ENCODE data around the gene HMBS.

HMBS gene

DNA sequence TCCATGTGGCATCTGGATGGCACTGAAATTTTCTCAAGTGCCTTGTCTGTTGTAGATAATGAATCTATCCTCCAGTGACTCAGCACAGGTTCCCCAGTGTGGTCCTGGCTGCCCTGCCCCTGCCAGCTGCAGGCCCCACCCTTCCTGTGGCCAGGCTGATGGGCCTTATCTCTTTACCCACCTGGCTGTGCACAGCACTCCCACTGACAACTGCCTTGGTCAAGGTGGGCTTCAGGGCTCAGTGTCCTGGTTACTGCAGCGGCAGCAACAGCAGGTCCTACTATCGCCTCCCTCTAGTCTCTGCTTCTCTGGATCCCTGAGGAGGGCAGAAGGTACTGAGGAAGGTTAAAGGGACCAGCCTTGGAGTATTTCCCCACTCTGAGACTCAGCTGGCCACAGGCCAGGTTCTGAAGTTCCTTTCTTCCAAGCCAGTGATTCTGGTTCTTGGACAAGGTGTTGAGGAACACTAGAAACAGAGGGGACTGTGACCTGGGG lies 3.1 kb downstream of the HMBS start:
- no peak for DNase-seq (ENCODE audit: low read depth)
- TF ChIP-seq, protein P1, sequence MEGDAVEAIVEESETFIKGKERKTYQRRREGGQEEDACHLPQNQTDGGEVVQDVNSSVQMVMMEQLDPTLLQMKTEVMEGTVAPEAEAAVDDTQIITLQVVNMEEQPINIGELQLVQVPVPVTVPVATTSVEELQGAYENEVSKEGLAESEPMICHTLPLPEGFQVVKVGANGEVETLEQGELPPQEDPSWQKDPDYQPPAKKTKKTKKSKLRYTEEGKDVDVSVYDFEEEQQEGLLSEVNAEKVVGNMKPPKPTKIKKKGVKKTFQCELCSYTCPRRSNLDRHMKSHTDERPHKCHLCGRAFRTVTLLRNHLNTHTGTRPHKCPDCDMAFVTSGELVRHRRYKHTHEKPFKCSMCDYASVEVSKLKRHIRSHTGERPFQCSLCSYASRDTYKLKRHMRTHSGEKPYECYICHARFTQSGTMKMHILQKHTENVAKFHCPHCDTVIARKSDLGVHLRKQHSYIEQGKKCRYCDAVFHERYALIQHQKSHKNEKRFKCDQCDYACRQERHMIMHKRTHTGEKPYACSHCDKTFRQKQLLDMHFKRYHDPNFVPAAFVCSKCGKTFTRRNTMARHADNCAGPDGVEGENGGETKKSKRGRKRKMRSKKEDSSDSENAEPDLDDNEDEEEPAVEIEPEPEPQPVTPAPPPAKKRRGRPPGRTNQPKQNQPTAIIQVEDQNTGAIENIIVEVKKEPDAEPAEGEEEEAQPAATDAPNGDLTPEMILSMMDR (IDR thresholded peaks at IDR 0.05; ENCODE audit: low read length, missing control alignments), result no peak
- H3K4me3 ChIP-seq (replicated peaks; ENCODE audit: low read depth, low read length), result no peak overlapping the region

DNA sequence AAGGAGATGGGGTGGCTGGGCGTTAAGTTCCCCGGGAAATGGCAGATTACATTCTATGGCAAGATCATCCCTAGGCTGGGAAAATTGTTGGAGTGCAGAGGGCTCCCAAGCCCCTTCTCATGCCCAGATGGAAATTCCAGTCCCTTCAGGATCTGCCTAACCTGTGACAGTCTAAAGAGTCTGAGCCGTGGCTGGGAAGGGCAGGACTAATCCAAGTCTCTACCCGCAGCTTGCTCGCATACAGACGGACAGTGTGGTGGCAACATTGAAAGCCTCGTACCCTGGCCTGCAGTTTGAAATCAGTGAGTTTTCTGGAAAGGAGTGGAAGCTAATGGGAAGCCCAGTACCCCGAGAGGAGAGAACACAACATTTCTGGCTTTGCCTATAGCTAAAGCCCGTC lies 3.7 kb downstream of the HMBS start:
- H3K4me3 ChIP-seq (replicated peaks; ENCODE audit: low read depth, low read length), result no peak overlapping the region
- no peak for DNase-seq (ENCODE audit: low read depth)
- TF ChIP-seq, protein P1 (IDR thresholded peaks at IDR 0.05; ENCODE audit: low read length, missing control alignments), result no peak

DNA sequence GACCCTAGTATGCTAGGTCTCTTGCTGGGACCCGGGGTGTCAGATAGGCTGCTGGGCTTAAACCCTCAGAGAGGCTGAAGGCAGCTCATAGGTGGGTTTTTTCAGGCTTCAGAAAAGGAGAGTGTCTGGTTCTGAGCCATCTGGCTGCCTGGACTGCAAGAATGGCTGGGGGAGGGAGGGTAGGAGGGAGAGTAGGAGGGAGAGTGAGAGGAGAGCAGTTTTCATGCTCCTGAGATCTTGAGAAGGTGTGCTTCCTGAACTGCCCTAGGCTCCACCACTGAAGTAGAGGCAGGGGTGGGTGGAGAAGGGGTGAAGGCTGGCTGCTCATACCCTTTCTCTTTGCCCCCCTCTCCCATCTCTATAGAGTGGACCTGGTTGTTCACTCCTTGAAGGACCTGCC lies 4.6 kb downstream of the HMBS start:
- no peak overlapping the region for H3K4me3 ChIP-seq (replicated peaks; ENCODE audit: low read depth, low read length)
- TF ChIP-seq, protein P1 (IDR thresholded peaks at IDR 0.05; ENCODE audit: low read length, missing control alignments), result no peak
- DNase-seq (ENCODE audit: low read depth), result no peak

DNA sequence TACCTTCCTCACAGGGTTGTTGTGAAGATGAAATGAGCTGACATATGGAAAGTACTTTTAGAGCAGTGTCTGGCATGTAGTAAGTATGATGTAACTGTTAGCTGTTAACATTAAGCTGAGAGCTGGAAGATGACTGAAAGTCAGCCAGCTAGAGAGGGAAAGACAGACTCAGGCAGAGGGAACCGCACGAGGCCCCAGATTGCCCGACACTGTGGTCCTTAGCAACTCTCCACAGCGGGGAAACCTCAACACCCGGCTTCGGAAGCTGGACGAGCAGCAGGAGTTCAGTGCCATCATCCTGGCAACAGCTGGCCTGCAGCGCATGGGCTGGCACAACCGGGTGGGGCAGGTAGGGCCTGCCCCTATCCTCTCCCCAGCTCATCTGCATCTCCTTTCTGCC lies 6.5 kb downstream of the HMBS start:
- TF ChIP-seq, protein P1 (IDR thresholded peaks at IDR 0.05; ENCODE audit: low read length, missing control alignments), result no peak
- no peak overlapping the region for H3K4me3 ChIP-seq (replicated peaks; ENCODE audit: low read depth, low read length)
- DNase-seq (ENCODE audit: low read depth), result no peak

DNA sequence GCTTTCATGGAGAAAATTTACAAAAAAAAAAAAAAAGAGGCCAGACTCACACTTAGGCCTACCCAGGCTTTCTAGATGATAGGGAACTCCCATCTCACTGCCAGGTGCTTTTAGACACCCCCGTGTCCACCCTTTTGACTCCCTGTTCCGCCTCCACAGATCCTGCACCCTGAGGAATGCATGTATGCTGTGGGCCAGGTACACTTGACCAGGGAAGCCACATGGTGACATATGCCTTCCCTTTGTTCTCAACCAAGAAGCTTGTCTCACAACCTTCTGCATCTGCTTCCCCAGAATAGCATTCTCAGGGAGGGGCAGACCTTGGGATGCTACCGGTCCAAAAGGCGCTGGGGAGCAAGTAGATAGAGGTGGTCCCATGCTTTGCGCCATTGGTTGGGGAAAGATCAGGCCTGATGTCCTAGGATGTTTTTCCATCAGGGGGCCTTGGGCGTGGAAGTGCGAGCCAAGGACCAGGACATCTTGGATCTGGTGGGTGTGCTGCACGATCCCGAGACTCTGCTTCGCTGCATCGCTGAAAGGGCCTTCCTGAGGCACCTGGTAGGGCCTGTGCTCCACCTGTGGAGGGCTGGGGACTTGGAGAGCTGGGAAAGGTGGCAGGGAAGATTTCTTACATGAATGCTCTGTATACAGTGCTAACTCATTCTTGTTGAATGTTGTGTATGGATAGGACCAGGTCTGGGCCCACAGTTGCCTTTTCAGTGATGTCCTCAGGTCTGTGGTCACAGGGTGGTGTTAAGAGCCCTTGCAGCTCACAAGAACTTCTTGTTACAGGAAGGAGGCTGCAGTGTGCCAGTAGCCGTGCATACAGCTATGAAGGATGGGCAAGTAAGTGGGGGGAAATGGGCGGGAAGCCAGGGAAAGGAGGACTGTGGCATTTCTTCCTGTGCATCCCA lies 7.5 kb downstream of the HMBS start:
- H3K4me3 ChIP-seq (replicated peaks; ENCODE audit: low read depth, low read length), result no peak overlapping the region
- no peak for DNase-seq (ENCODE audit: low read depth)
- TF ChIP-seq, protein P1 (IDR thresholded peaks at IDR 0.05; ENCODE audit: low read length, missing control alignments), result no peak

DNA sequence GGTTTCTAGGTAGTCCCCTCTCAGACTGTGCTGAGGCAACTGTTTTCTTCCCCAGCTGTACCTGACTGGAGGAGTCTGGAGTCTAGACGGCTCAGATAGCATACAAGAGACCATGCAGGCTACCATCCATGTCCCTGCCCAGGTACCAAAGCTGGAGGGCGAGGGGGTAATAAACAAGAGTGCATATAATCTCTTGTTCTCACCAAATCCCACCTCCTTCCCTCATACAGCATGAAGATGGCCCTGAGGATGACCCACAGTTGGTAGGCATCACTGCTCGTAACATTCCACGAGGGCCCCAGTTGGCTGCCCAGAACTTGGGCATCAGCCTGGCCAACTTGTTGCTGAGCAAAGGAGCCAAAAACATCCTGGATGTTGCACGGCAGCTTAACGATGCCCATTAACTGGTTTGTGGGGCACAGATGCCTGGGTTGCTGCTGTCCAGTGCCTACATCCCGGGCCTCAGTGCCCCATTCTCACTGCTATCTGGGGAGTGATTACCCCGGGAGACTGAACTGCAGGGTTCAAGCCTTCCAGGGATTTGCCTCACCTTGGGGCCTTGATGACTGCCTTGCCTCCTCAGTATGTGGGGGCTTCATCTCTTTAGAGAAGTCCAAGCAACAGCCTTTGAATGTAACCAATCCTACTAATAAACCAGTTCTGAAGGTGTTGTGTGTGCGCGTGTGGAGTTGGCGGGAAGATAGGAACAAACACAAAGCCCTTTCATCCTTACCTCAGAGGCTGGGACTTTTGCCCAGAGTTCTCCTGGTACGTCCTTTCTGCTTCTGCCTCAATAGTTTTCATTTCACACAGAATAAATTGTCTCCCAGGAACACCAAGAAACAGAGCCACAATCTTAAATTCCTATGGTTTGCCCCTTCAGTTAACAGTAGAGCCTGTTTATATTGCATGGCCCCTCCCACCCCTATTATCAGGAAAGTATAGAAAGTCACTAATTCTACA lies 8.5 kb downstream of the HMBS start:
- no peak for DNase-seq (ENCODE audit: low read depth)
- H3K4me3 ChIP-seq (replicated peaks; ENCODE audit: low read depth, low read length), result peak overlapping the region; percentile 73
- TF ChIP-seq, protein P1 (IDR thresholded peaks at IDR 0.05; ENCODE audit: low read length, missing control alignments), result no peak

All from fibroblast of pulmonary artery (primary cell).